ENCODE measurements around the gene ZFYVE26.

DNA sequence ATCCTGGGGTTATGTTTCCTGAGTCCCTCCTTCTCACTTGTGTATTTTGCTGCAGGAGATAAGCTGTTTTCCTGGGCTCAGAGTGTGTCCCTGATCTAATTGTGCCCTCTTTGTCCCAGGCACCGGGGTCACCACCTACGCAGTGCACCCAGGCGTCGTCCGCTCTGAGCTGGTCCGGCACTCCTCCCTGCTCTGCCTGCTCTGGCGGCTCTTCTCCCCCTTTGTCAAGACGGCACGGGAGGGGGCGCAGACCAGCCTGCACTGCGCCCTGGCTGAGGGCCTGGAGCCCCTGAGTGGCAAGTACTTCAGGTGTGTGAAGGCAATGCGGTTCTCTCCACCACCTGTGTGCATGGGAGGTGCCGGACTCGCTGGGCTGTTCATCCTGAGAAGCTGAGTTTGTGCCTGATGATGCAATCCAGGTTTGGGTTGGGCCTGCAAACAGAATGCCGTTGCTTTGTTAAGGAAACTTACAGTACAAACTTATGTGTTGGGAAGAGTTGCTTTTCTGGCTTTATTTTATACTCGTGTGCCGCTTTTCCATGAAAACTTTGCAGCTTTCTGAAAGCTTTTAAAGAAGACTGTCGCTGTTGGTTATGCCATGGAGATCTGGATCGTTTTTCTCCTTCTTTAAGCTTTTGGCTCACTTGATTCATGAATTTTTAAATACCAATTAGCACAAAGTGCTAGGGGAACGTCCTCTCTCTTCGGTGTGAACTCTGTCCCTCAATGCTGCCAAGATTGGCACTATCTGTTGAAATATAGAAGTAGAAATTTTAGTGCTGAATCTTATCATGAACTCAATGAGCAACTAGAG, 87.1 kb downstream of the ZFYVE26 start:
- TF ChIP-seq, protein P1, sequence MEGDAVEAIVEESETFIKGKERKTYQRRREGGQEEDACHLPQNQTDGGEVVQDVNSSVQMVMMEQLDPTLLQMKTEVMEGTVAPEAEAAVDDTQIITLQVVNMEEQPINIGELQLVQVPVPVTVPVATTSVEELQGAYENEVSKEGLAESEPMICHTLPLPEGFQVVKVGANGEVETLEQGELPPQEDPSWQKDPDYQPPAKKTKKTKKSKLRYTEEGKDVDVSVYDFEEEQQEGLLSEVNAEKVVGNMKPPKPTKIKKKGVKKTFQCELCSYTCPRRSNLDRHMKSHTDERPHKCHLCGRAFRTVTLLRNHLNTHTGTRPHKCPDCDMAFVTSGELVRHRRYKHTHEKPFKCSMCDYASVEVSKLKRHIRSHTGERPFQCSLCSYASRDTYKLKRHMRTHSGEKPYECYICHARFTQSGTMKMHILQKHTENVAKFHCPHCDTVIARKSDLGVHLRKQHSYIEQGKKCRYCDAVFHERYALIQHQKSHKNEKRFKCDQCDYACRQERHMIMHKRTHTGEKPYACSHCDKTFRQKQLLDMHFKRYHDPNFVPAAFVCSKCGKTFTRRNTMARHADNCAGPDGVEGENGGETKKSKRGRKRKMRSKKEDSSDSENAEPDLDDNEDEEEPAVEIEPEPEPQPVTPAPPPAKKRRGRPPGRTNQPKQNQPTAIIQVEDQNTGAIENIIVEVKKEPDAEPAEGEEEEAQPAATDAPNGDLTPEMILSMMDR (conservative IDR thresholded peaks at IDR 0.05; ENCODE audit: low read depth, low read length) = no peak
- no peak for TF ChIP-seq EZH2 (IDR thresholded peaks at IDR 0.05; ENCODE audit: borderline replicate concordance, low read depth, low read length, poor library complexity, severe bottlenecking)

Measured in A673 (cell line).